PC-3 (cell line): Measurements from ENCODE around the gene SNRNP25.

Experiments used
- CTCF ChIP-seq: fragments of 300-600 bp; sonication (generic); conservative IDR thresholded peaks from 2 replicates; pipeline ENCODE4 v1.5.1; 2017; ENCODE audit warnings: antibody characterized with exemption, low read depth, mild to moderate bottlenecking, low read length
- EZH2 ChIP-seq: fragments of 300-600 bp; sonication (generic); IDR thresholded peaks from one replicate; pipeline ENCODE4 v1.6.1; 2017; ENCODE audit warnings: antibody characterized with exemption, mild to moderate bottlenecking, low read length; ENCODE audit not compliant: unreplicated experiment
- EZH2phosphoT487 ChIP-seq: fragments of 300-600 bp; sonication (generic); IDR thresholded peaks from 2 replicates; pipeline ENCODE4 v1.6.1; 2018; ENCODE audit warnings: mild to moderate bottlenecking, antibody characterized with exemption, low read length, borderline replicate concordance

GRCh38 chr16:62283-62967 lies 8.8 kb downstream of the SNRNP25 start:
- no peak for TF ChIP-seq CTCF
- TF ChIP-seq EZH2phosphoT487: no peak
- no peak for TF ChIP-seq EZH2
